Measurements from ENCODE around the gene TIMM10.

DNA sequence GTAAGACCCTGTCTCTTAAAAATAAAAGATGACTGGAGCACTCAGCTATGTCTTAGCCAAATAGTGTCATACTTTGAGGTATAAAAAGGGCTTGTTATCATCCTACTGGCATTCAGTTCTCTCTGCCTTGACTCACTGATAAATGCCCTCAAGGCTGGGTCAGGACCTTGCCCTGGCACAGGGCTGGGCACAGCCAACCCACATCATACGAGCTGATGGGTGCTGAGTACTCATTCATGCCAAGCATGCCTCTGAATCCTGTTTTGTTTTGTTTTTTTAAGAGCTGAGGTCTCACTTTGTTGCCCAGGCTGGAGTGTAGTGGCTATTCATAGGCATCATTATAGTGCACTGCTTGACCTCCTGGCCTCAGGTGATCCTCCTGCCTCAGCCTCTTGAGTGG lies 8.8 kb upstream of the TIMM10 start:
- TF ChIP-seq, protein P1, sequence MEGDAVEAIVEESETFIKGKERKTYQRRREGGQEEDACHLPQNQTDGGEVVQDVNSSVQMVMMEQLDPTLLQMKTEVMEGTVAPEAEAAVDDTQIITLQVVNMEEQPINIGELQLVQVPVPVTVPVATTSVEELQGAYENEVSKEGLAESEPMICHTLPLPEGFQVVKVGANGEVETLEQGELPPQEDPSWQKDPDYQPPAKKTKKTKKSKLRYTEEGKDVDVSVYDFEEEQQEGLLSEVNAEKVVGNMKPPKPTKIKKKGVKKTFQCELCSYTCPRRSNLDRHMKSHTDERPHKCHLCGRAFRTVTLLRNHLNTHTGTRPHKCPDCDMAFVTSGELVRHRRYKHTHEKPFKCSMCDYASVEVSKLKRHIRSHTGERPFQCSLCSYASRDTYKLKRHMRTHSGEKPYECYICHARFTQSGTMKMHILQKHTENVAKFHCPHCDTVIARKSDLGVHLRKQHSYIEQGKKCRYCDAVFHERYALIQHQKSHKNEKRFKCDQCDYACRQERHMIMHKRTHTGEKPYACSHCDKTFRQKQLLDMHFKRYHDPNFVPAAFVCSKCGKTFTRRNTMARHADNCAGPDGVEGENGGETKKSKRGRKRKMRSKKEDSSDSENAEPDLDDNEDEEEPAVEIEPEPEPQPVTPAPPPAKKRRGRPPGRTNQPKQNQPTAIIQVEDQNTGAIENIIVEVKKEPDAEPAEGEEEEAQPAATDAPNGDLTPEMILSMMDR (IDR thresholded peaks at IDR 0.05): no peak
- TF ChIP-seq, protein P2, sequence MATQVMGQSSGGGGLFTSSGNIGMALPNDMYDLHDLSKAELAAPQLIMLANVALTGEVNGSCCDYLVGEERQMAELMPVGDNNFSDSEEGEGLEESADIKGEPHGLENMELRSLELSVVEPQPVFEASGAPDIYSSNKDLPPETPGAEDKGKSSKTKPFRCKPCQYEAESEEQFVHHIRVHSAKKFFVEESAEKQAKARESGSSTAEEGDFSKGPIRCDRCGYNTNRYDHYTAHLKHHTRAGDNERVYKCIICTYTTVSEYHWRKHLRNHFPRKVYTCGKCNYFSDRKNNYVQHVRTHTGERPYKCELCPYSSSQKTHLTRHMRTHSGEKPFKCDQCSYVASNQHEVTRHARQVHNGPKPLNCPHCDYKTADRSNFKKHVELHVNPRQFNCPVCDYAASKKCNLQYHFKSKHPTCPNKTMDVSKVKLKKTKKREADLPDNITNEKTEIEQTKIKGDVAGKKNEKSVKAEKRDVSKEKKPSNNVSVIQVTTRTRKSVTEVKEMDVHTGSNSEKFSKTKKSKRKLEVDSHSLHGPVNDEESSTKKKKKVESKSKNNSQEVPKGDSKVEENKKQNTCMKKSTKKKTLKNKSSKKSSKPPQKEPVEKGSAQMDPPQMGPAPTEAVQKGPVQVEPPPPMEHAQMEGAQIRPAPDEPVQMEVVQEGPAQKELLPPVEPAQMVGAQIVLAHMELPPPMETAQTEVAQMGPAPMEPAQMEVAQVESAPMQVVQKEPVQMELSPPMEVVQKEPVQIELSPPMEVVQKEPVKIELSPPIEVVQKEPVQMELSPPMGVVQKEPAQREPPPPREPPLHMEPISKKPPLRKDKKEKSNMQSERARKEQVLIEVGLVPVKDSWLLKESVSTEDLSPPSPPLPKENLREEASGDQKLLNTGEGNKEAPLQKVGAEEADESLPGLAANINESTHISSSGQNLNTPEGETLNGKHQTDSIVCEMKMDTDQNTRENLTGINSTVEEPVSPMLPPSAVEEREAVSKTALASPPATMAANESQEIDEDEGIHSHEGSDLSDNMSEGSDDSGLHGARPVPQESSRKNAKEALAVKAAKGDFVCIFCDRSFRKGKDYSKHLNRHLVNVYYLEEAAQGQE (IDR thresholded peaks at IDR 0.05; ENCODE audit: insufficient read depth in 1 of 2, low read depth in 2 of 2, low read length in 1 of 2): no peak
